HUES64 (cell line): ENCODE data around the gene AGPAT1. TPM values are rescaled to one million over a fixed set of nuclear protein-coding genes. Genes with fewer than 3 reads are reported as not detected.
A peak's percentile ranks its signal among the peaks of the same experiment; 100 is the strongest.

Source experiments
- H3K27ac ChIP-seq: 2 replicates; pipeline ENCODE4 v1.7.0; 2013; ENCODE audit warnings: low read depth, low read length, inconsistent platforms
- H3K27me3 ChIP-seq: 2 replicates; pipeline ENCODE4 v1.6.1; 2013; ENCODE audit warnings: mild to moderate bottlenecking, low read length; ENCODE audit not compliant: insufficient read depth
- H3K36me3 ChIP-seq: 2 replicates; pipeline ENCODE4 v1.6.1; 2013; ENCODE audit warnings: mild to moderate bottlenecking, low read length; ENCODE audit not compliant: insufficient read depth
- H3K4me1 ChIP-seq: 2 replicates; pipeline ENCODE4 v1.6.1; 2013; ENCODE audit warnings: mild to moderate bottlenecking, low read length, moderate library complexity; ENCODE audit not compliant: insufficient read depth
- H3K4me3 ChIP-seq: 2 replicates; pipeline ENCODE4 v1.5.1; 2013; ENCODE audit warnings: mild to moderate bottlenecking, low read length, moderate library complexity
- H3K9ac ChIP-seq: 2 replicates; pipeline ENCODE4 v1.6.1; 2013; ENCODE audit warnings: mild to moderate bottlenecking, low read depth, low read length
- H3K9me3 ChIP-seq: 2 replicates; pipeline ENCODE4 v1.6.1; 2013; ENCODE audit warnings: low read depth, low read length; ENCODE audit not compliant: insufficient read depth
- WGBS: fragments of 150-250, 120-280 bp; methylation state at CpG from one replicate; pipeline ENCODE4 v1.1.7; 2013; ENCODE audit warnings: missing lambda C conversion rate; 5-methylcytosine and 5-hydroxymethylcytosine counted together
- polyA plus RNA-seq, 2 experiments: library from polyadenylated mRNA; stranded (reverse); fragments of 50-300 nt; gene quantifications; one replicate each; pipeline ENCODE4 v1.2.3, GENCODE V29; 2013

Gene AGPAT1, protein sequence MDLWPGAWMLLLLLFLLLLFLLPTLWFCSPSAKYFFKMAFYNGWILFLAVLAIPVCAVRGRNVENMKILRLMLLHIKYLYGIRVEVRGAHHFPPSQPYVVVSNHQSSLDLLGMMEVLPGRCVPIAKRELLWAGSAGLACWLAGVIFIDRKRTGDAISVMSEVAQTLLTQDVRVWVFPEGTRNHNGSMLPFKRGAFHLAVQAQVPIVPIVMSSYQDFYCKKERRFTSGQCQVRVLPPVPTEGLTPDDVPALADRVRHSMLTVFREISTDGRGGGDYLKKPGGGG
- polyA plus RNA-seq (2013, experiment 1 of 2): 79.0 TPM
- polyA plus RNA-seq (2013, experiment 2 of 2): 88.3 TPM

DNA sequence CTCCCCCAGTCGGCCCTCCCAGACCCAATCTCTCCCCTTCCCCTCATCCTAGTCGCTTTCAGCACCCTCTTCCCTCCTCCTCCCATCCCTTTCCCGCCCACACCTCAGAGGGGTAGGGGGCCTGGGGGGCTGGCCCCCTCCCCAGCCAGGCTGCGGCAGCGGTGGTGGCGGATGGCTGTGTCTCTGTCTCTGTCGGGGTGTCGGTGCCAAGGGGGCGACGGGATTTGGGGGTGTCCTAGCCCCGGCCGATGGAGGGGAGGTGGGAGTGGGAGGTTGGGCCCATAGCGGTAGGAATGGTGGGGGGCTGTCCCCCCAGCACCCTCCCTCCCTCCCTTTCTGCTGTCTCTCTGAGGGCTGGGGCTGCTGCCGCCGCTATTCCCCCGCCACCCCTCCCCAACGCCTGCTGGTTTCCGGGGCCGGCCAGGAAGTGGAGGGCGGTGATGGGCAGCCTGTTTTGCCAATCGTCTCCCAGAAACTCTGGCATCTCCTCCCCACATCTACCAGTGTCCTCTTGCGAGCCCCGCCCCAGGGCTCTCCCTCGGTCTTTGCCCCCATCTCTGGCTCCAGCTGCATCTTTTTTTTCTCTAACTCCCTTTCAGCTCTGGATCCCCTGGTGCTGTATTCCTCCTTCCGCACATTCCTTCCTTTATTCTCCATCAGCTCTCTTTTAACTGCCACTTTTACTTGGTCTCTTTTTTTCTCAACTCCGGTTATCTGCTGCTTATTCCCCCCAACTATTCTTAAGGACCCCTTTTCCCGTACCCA is at the start of gene AGPAT1:
Gene AGPAT1, minus strand, starts transcription at position 374 of the 765 bp plus-strand sequence. CDS start 4,588 bp downstream, outside the sequence.
- Histone ChIP-seq H3K27ac (peak within 1 kb of the TSS; percentile 98), H3K36me3 (peaks cover 32% of the 10 kb centered on the region), H3K9ac (peak within 1 kb of the TSS; percentile 85), H3K27me3 (no peaks in the 10 kb centered on the region), H3K4me3 (peak within 1 kb of the TSS; percentile 97), H3K9me3 (no peaks in the 10 kb centered on the region), H3K4me1 (peaks cover 12% of the 10 kb centered on the region; the same call in 1 of the 2 replicates)
- under 1% methylated on average over 20 of the region's 27 CpGs for WGBS

DNA sequence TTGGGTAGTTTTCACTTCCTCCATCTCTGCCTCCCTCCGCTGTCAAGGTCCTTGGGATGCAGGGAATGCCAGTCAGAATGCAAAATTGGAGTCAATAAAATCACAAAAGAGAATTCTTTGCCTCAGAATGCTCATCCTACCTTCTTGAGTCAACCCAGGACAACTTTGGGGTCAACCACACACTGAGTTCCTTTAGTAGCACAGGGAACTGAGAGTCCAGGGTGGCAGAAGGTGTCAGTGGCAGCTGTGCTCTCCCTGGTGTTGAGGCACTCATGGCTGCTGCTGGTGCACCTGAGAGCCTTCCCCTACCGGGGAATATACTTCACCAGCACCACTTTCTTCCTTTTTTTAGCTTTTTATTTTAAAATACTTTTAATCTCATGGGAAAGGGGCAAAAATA is 48.8 kb upstream of the AGPAT1 start:
- Histone ChIP-seq H3K4me3 (no peak overlapping the region), H3K4me1 (no peaks in the 10 kb centered on the region), H3K27ac (no peak overlapping the region), H3K36me3 (no peaks in the 10 kb centered on the region), H3K9me3 (no peaks in the 10 kb centered on the region), H3K9ac (no peak overlapping the region), H3K27me3 (peaks cover 8% of the 10 kb centered on the region)
- 87% methylated on average over 2 of the region's 2 CpGs for WGBS

DNA sequence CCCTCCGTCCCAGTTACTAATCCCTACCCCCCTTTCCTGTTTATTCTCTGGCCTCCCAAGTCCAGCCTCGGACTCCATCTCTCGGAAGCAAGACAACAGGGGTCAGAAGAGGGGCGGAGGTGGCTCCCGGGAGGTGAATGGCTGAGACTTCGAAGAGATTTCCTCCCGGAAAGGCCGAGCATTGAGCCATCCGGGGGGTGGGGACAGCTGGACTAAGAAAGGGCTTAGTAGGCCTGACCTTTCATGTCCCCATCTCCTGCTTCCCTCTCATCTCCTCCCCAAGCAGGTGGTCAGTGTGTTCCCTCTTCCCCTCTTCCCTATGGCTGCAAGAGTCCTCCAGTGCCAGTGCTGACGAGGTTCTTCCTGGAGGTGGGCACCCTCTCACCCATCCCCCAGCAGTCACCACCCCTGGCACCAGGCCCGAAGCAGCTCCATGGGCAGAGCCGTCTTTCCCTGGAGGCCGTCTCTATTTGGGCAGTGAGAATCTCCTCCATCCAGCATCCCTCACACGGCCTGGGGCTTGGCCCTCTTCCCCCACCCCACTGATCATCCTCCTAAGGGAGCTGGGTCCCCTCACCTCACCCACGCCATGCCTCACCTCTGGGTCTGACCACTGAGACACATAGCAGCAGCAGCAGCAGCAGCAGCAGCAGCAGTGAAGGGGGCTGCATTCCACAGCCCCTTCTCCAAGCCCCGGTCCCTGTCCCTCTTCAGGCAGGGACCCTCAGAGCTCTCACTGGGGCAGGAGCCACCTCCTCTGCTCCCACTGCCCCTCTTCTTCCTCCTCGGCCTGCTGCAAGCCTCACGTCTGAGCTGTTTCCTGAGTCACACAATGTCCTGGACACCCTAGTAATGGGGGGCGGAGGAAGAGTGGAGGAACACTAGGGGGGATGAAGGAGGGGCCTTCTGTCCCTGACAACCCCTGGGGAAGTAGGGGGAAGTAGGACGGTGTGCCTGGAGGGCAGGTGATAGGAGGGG is 47.7 kb upstream of the AGPAT1 start, which contains the start of gene NOTCH4:
Gene NOTCH4, minus strand, starts transcription at position 810 of the 978 bp plus-strand sequence. Its CDS starts 139 bp downstream, at position 671.
- no peaks in the 10 kb centered on the region for H3K4me1 ChIP-seq
- no peaks in the 10 kb centered on the region for H3K36me3 ChIP-seq
- peaks cover 8% of the 10 kb centered on the region for H3K27me3 ChIP-seq
- H3K4me3 ChIP-seq: no peak within 1 kb of the TSS
- WGBS: 64% methylated on average over 20 of the region's 20 CpGs
- no peak within 1 kb of the TSS for H3K9ac ChIP-seq
- no peak within 1 kb of the TSS for H3K27ac ChIP-seq
- H3K9me3 ChIP-seq: no peaks in the 10 kb centered on the region

DNA sequence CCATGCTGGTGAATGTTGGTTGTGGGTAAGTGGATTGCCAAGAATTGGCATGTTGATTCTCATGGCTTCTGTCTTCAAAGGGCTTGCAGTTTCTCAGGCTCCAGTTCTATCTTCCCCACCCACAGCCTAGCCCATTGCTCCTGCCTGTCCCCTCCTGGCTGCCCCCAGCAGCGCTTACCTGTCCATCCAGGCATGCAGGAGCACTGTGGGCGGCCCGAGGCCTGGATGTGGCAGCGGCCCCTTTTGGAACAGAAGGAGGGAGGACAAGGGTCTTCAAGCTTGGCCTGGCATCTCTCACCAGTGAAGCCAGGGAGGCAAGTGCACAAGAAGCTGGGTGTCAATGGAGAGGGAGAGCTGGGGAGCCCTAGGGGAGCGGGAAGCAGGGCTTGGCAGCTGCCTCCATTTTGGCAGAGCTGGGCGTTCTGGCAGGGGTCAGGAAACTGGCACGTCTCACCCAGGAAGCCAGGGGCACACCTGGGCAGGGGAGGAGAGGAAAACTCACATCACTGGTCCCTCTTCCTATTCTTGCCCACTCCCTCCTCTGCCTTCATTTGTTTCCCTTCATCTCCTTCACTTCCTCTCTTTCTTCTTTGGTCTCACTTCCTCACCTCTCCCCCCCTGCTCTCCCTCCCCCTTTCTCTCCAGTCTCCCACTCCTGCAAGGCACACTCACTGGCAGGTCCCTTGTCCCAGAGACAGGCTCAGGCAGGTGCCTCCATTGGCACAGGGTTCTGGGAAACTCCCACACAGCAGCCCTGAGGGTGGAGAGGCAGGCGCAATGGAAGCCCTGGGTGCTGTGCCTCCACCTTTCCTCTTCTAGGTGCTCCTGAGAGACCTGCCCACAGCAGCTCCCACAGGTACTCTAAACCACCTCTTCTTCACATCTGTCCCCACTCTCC is 46.7 kb upstream of the AGPAT1 start:
- no peak overlapping the region for H3K9ac ChIP-seq
- H3K27ac ChIP-seq: no peak overlapping the region
- no peaks in the 10 kb centered on the region for H3K9me3 ChIP-seq
- no peak overlapping the region for H3K4me3 ChIP-seq
- H3K4me1 ChIP-seq: no peaks in the 10 kb centered on the region
- WGBS: 92% methylated on average over 8 of the region's 8 CpGs
- no peaks in the 10 kb centered on the region for H3K36me3 ChIP-seq
- H3K27me3 ChIP-seq: peaks cover 8% of the 10 kb centered on the region

DNA sequence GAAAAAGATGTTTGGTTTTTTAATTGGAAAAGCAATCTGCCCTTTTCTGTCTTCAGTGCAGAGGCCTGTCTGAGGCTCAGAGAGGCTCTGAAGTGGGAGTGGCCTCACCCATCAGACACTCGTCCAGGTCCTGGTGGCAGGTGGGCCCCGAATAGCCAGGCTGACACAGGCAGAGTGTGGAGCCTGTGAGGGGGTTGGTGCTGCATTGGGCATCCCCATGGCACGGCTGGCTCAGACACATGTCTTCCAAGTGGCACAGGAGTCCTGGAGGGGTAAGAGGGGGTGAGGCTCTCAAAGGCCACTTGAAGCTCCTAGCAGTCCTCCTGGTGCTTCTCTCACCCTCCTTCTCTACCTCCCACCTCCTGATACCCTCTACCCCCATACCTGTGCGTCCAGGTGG is 44.1 kb upstream of the AGPAT1 start:
- H3K9ac ChIP-seq: no peak overlapping the region
- 86% methylated on average over 4 of the region's 4 CpGs for WGBS
- no peak overlapping the region for H3K4me3 ChIP-seq
- H3K36me3 ChIP-seq: no peaks in the 10 kb centered on the region
- no peaks in the 10 kb centered on the region for H3K9me3 ChIP-seq
- H3K27ac ChIP-seq: no peak overlapping the region
- H3K27me3 ChIP-seq: no peaks in the 10 kb centered on the region
- no peaks in the 10 kb centered on the region for H3K4me1 ChIP-seq

DNA sequence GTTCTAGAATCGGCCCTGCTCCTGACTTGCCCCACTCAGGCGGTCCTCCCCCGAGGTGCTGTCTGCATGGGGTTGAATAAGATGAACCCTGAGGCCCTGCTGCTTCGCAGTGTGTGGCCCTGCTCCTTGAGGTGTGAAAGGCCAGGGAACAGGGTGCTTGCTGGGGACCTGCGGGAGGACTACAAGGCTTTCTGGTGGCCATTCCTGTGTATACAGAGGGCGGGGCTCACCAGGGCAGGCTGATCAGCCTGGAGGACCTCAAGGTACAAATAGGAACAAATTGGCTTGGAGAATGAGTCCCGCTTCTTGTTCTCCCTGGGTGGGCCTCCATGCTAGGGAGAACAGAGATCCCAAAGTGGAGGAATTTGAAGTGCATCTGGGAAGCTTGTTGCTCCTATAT is 42.3 kb upstream of the AGPAT1 start:
- Histone ChIP-seq H3K9ac (no peak overlapping the region), H3K9me3 (no peaks in the 10 kb centered on the region)
- 83% methylated on average over 7 of the region's 7 CpGs for WGBS

DNA sequence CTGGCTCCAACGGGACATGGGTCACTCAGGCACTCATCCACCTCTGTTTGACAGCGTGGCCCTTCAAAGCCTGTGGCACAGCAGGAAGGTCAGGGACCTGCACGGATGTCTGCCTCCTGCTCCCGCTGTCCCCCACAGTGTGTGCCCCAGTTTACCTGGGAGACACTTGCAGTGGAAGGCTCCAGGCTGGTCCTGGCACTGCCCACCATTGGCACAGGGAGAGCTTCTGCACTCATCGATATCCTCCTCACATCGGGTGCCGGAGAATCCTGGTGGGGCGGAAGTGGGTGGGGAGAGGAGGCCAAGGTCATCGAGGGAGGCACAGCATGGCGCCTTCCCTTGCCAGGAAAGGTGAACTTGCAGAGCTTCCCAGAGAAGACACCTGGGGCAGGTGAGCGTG is 41.1 kb upstream of the AGPAT1 start:
- Histone ChIP-seq H3K4me1 (no peaks in the 10 kb centered on the region), H3K36me3 (no peaks in the 10 kb centered on the region), H3K4me3 (no peak overlapping the region), H3K9me3 (no peaks in the 10 kb centered on the region), H3K27me3 (no peaks in the 10 kb centered on the region), H3K27ac (no peak overlapping the region), H3K9ac (no peak overlapping the region)
- WGBS: 91% methylated on average over 11 of the region's 11 CpGs

More for the DNA sequence above, 42.3 kb upstream of the AGPAT1 start:
- no peaks in the 10 kb centered on the region for H3K36me3 ChIP-seq
- no peaks in the 10 kb centered on the region for H3K4me1 ChIP-seq
- H3K27ac ChIP-seq: no peak overlapping the region
- no peaks in the 10 kb centered on the region for H3K27me3 ChIP-seq
- H3K4me3 ChIP-seq: no peak overlapping the region

DNA sequence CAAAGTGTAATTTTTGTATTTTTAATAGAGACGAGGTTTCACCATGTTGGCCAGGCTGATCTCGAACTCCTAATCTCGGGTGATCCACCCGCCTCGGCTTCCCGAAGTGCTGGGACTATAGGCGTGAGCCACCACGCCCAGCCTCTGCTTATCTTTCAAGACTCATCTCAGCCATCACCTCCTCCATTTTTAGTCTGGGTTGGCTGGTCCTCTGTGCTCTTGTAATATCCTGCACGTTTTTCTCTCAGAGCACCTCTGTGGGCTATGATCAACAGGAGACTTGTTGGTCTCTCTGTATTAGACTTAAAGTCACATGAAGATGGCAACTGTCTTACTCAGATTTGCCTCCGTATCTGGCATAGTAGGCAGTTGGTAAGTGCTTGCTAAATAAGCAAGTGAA is 40.4 kb upstream of the AGPAT1 start:
- 89% methylated on average over 10 of the region's 10 CpGs for WGBS
- no peaks in the 10 kb centered on the region for H3K36me3 ChIP-seq

DNA sequence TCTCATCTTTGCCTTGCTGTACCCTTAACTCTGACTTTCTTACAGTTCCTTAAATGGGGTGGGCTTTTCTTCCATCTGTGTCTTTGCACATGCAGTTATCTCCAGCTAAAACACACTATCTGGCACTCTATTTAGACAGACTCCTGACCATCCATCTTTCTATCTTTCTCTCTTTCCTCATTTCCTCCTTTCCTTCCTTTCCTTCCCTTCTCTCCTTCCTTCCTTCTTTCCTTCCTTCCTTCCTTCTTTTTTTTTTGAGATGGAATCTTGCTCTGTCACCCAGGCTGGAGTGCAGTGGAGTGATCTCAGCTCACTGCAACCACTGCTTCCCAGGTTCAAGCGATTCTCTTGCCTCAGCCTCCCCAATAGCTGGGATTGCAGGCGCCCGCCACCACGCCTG is 39.7 kb upstream of the AGPAT1 start:
- H3K9me3 ChIP-seq: no peaks in the 10 kb centered on the region
- no peak overlapping the region for H3K4me3 ChIP-seq
- 92% methylated on average over 1 of the region's 4 CpGs for WGBS
- H3K36me3 ChIP-seq: no peaks in the 10 kb centered on the region
- no peak overlapping the region for H3K27ac ChIP-seq
- H3K9ac ChIP-seq: no peak overlapping the region
- no peaks in the 10 kb centered on the region for H3K27me3 ChIP-seq
- H3K4me1 ChIP-seq: no peaks in the 10 kb centered on the region

More for the DNA sequence above, 40.4 kb upstream of the AGPAT1 start:
- Histone ChIP-seq H3K4me3 (no peak overlapping the region), H3K4me1 (no peaks in the 10 kb centered on the region), H3K27ac (no peak overlapping the region), H3K9ac (no peak overlapping the region), H3K9me3 (no peaks in the 10 kb centered on the region), H3K27me3 (no peaks in the 10 kb centered on the region)

DNA sequence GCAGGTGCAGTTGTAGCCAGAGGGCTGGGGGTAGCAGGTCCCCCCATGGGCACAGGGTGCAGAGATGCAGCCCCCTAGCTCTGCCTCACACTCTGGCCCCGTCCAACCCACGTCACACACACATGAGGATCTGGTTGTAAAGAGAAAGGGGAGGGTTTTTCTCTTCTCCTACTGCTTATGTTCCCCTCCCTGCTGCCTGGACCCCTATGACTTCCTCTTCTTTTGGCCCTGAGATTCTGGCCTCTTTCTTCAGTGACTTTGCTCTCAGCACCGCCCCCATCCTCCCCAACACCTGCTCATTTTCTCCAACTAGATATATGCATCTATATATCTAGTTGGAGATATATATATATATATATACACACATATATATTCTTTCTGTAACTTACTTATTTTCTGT is 38.2 kb upstream of the AGPAT1 start:
- Histone ChIP-seq H3K27me3 (no peaks in the 10 kb centered on the region), H3K4me1 (no peaks in the 10 kb centered on the region), H3K4me3 (no peak overlapping the region), H3K9me3 (no peaks in the 10 kb centered on the region), H3K9ac (no peak overlapping the region), H3K27ac (no peak overlapping the region), H3K36me3 (no peaks in the 10 kb centered on the region)
- WGBS: no CpG with 5 or more reads among the region's 3 CpGs
